ENCODE measurements around the gene FBXW7. TPM values are rescaled to one million over a fixed set of nuclear protein-coding genes. Genes with fewer than 3 reads are reported as not detected.

Gene FBXW7
- total RNA-seq, 1 experiment from 2014 or later: 27.1 TPM

DNA sequence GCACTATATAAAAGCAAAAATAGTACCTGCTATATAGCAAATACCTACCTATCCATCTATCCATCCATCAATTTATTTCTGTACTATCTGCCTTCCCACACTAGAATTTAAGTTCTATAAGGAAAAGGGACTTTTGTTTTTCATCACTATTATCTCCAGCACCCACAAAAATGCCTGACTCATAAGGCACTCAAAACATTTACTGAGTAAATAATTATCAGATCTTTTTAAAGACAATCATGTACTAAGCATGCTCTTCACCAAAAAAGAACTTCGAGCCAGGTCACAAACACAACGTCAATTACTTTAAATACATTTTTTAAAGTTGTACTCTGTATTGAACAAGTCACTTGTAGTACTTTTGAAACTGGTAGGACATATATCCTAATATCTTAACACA, 119.9 kb downstream of the FBXW7 start:
- Histone ChIP-seq H3K23me2 (ENCODE audit: insufficient read length, low read depth, low read length, poor library complexity, severe bottlenecking) (no peaks in the 10 kb centered on the region), H3K4me2 (ENCODE audit: insufficient read depth, insufficient read length, low read length) (no peak overlapping the region), H2BK5ac (ENCODE audit: insufficient read length, low read length) (no peak overlapping the region), H3K23ac (ENCODE audit: insufficient read length, low read depth, low read length) (no peak overlapping the region), H3K9ac (ENCODE audit: extremely low read depth, insufficient read length, low read length) (no peak overlapping the region), H2AFZ (ENCODE audit: low read length) (no peak overlapping the region), H2BK120ac (ENCODE audit: low read depth, low read length, poor library complexity, severe bottlenecking) (no peak overlapping the region), H3T11ph (ENCODE audit: low read length) (no peak overlapping the region), H3K9me3 (ENCODE audit: control insufficient read depth, low read depth, low read length) (no peaks in the 10 kb centered on the region), H2BK15ac (ENCODE audit: low read depth, low read length) (no peak overlapping the region), H3K27me3 (ENCODE audit: insufficient read depth, low read length) (no peaks in the 10 kb centered on the region), H2BK20ac (ENCODE audit: low read depth, low read length, poor library complexity, severe bottlenecking) (no peak overlapping the region), H4K20me1 (ENCODE audit: control insufficient read depth, insufficient read depth, insufficient read length) (no peaks in the 10 kb centered on the region), H3K56ac (ENCODE audit: insufficient read length, low read depth, low read length) (no peak overlapping the region), H3K79me1 (ENCODE audit: insufficient read depth, low read depth, low read length, poor library complexity, severe bottlenecking) (no peaks in the 10 kb centered on the region), H4K8ac (replicated peaks; ENCODE audit: insufficient read length, low read depth, low read length) (no peak overlapping the region), H3K18ac (ENCODE audit: insufficient read length, low read depth, low read length) (no peak overlapping the region), H3K27ac (ENCODE audit: insufficient read length, low read depth, low read length) (no peak overlapping the region), H3K4ac (ENCODE audit: low read depth, low read length) (no peak overlapping the region), H3K79me2 (ENCODE audit: insufficient read depth, low read length) (no peaks in the 10 kb centered on the region; the same call in 1 of the 2 replicates), H4K5ac (ENCODE audit: insufficient read length, low read depth, low read length) (no peak overlapping the region), H3K4me1 (ENCODE audit: insufficient read depth, low read length) (no peaks in the 10 kb centered on the region; the same call in 1 of the 2 replicates), H2BK12ac (ENCODE audit: insufficient read length, low read depth, low read length) (no peak overlapping the region), H2AK5ac (ENCODE audit: insufficient read length, low read length) (no peak overlapping the region), H4K91ac (ENCODE audit: insufficient read length, low read depth, low read length) (no peak overlapping the region), H3K14ac (ENCODE audit: insufficient read depth, low read length) (no peak overlapping the region)
- H3K4me3 Mint-ChIP-seq: no peak overlapping the region; a peak in 1 of 5 replicates
- H3K4me1 Mint-ChIP-seq: peaks cover 7 to 21% of the 10 kb centered on the region in 2 experiments
- TF ChIP-seq, protein P1, sequence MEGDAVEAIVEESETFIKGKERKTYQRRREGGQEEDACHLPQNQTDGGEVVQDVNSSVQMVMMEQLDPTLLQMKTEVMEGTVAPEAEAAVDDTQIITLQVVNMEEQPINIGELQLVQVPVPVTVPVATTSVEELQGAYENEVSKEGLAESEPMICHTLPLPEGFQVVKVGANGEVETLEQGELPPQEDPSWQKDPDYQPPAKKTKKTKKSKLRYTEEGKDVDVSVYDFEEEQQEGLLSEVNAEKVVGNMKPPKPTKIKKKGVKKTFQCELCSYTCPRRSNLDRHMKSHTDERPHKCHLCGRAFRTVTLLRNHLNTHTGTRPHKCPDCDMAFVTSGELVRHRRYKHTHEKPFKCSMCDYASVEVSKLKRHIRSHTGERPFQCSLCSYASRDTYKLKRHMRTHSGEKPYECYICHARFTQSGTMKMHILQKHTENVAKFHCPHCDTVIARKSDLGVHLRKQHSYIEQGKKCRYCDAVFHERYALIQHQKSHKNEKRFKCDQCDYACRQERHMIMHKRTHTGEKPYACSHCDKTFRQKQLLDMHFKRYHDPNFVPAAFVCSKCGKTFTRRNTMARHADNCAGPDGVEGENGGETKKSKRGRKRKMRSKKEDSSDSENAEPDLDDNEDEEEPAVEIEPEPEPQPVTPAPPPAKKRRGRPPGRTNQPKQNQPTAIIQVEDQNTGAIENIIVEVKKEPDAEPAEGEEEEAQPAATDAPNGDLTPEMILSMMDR (conservative IDR thresholded peaks at IDR 0.05): no peak
- H3K27me3 Mint-ChIP-seq (ENCODE audit: low read depth): no peaks in the 10 kb centered on the region
- no peaks in the 10 kb centered on the region for H3K9me3 Mint-ChIP-seq
- H3K36me3 Mint-ChIP-seq (ENCODE audit: insufficient read depth in 1 of 3, low read depth in 3 of 3): peaks cover 0 to 4% (median 0%) of the 10 kb centered on the region in 3 experiments; a peak in 1 of 7 replicates
- DNase-seq: no peak
- WGBS (ENCODE audit: extremely low coverage, insufficient read length, low lambda C conversion rate): no CpG with 5 or more reads among the region's 2 CpGs
- H3K27ac Mint-ChIP-seq: no peak overlapping the region
